Heart left ventricle (tissue), 13 donors: Measurements from ENCODE around the gene PIR.

Experiments
- CTCF ChIP-seq, 12 donors: fragments of 200-600 bp; sonication (generic) in 4 of 12; IDR thresholded peaks; one replicate each; pipeline versions ENCODE4 v1.5.0 to v1.8.0; 2018 to 2022; ENCODE audit warnings: antibody characterized with exemption in 12 of 12, mild to moderate bottlenecking in 5 of 12
- POLR2A ChIP-seq, 2 donors: fragments of 450-650 bp; IDR thresholded peaks; one replicate each; pipeline ENCODE4 v1.6.1; 2017; ENCODE audit warnings: antibody characterized with exemption in 2 of 2, mild to moderate bottlenecking in 2 of 2, moderate library complexity in 2 of 2
- donor health status: ischemic (EF 13 %, LVEDD 7.1; RV severe dilation, severe dysfunction).
- donor health status: DM: no; HTN: yes; CAD: no.
- donor health status: DM: no; HTN: no; CAD: no.
- donor health status: ischemic (EF 25% LVEDD 6.9; RV normal size, moderate dysfunction).
- donor health status: ischemic (EF 25% LVEDD 5.7; RV mildly dilated, moderate dysfunction).
- donor health status: ischemic (EF 35%, LVEDD 5.7; RV mildly dilated, moderate dysfunction).
- donor health status: nonischemic (EF 11% LVEDD 7.7; RV severe dilation, severe dysfunction).
- donor health status: DM: yes; HTN: yes; CAD: no.
- donor health status: PGD.
- donor health status: ischemic (EF 29% LVEDD 5.4; RV normal size, mild dysfunction).
- donor health status: nonischemic (EF 23%, LVEDD 6.1; RV moderate dilation, normal function).

DNA sequence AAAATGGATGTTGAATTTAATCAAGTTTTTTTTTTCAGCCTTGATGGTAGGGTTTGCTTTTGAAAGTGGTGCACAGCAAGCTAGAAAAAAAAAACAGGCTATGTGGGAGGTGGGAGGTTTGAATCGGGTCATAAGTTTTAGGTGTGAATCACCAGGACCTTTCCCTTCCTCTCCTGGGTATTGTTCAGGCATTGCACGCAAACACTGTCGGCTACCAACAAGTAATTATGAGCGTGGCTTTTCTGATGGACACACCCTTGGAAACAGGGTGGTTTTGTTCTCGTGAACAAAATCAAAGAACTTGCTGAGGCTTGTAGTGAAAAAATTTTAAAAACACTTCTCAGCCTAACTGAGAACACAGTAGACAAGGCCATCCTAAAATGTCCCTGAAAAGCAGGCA lies 18.1 kb downstream of the PIR start:
- TF ChIP-seq CTCF (IDR thresholded peaks at IDR 0.05) (no peak), POLR2A (IDR thresholded peaks at IDR 0.05) (no peak)
